Activated CD8-positive, alpha-beta memory T cell treated with anti-CD3 and anti-CD28 coated beads for 1 hour (primary cell): ENCODE data around the gene RNF146.
"Not testable (repeated sequence)": the region's sequence is repeated elsewhere in the genome, so short reads cannot be mapped to it uniquely, and the experiment has no call there.

Experiments used
- DNase-seq, 2 donors: peaks; one replicate each; pipeline ENCODE4 v3.0.0-alpha.2; 2020; ENCODE audit warnings: low read depth in 1 of 2; ENCODE audit errors: extremely low read depth in 1 of 2

The RNF146 gene

GRCh38 chr6:127279815-127280214 lies 13.2 kb downstream of the RNF146 start:
- no peak for DNase-seq

DNA sequence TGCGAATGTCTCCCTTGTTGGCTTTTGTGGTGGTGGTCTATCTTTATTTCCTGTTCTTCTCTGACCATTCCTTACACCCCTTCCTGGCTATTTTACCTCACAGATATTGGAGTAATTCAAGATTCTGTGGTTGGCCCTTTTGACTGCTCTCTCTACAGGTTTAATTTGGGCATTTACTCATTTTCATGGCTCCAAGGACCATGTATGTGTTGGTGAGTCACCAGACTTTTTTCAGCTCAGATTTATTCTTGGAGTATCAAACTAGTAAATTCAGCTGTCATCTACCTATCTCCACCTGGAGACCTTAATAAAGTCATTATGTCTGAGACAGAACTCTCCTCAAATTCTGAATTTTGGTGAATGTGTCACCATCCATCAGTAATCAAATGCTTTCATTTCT lies 15.5 kb downstream of the RNF146 start:
- DNase-seq: no peak

- DNase-seq: no peak
Observed at GRCh38 chr6:127288705-127289104, 22.0 kb downstream of the RNF146 start.

- no peak for DNase-seq
Observed at GRCh38 chr6:127289934-127290333, 23.3 kb downstream of the RNF146 start.

- DNase-seq: no peak
Observed at GRCh38 chr6:127290391-127291265, 24.0 kb downstream of the RNF146 start.

- DNase-seq: no peak
Observed at GRCh38 chr6:127291495-127291894, 24.8 kb downstream of the RNF146 start.

DNA sequence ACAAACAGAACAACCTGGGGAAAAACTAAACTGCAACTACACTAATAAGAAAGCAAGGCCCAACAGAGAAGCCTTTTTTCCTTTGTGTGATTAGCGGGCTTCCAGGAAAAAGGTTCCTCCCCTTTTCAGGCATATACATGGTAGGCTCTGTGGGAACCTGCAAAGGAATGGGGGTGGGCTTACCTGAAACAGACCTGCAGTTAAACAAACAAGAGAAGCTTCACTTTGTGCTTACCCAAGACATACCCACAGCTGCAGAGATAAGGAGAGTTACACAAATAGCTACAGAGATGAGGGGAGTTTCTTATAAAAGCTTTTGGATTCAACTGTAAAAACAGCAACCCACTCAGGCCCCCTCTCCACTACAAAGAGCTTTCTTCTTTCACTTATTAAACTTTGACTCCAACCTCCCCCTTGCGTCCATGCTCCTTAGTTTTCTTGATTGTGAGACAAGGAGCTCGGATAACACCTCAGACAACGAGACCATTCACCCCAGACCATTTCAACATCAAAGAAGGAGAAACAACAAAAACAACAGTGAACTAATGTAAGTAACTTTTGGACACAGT lies 30.9 kb downstream of the RNF146 start:
- no peak for DNase-seq

- no peak for DNase-seq
Observed at GRCh38 chr6:127298475-127298874, 31.8 kb downstream of the RNF146 start.

DNA sequence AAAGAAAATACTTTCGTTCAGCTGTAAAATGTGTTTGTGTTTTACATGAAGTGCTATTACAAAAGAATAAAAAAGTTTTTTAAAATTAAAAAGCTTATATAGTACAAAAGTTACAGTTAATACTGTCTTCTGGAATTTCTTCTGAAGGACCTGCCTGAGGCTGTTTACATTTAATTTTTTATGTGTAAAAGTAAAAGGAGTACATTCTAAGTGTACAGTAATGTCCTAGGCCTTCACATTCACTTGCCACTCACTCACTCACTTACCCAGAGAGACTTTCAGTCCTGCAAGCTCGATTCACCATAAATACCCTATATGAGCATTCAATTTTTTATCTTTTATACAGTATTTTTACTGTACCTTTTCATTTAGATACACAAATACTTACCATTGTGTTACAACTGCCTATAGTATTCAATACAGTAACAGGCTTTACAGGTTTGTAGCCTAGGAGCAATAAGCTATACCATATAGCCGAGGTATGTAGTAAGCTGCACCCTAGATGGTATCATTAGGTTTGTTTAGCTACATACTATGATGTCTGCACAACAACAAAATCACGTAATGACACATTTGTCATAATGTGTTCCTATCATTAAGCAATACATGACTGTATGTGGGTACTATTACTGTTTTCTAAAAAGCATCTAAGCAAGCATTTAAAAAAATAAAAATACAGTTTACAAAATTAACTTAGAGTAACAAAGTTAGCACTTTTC lies 33.0 kb downstream of the RNF146 start:
- no peak for DNase-seq

DNA sequence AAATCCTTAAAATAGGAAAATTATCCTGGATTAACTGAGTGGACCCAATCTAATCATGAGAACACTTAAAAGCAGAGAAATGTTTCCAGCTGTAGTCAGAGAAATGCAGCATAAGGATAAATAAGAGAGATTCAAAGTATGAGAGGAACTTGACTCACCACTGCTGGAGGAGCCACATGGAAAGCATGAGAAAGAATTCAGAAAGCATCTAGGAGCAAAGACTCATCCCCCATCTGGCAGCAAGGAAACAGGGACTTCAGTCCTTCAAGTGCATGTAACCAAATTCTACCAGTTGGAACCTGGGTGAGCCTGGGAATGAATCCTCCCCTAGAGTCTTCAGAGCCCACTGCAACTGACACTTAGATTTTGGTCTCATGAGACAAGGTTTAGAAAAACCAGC lies 33.7 kb downstream of the RNF146 start:
- DNase-seq: no peak

DNA sequence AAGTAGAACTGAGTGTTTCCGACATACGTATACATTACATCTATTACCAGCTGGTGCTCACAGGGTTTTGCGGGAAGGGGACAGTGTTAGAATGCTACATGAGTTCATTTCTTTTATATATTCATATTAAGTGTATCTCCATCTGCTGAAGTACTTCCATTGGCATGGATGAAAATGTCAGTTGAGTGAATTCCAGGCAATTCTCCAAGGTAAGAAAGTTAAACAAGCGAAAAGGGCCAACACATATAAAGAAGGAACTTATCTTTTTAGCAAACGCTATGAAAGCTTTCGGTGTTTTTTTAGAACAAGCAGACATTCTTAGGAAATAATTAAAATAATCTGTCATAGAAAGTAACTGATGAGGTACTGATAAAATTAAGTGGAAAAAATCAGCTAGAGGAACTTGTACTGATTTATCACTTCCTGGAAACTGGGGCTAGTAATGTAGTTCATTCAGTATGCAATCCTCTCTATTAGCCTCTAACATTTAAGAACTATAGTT lies 34.6 kb downstream of the RNF146 start:
- DNase-seq: no peak

- peak in 1 of 2 donors; percentile 4 for DNase-seq
Observed at GRCh38 chr6:127302728-127303660, 36.3 kb downstream of the RNF146 start.

DNA sequence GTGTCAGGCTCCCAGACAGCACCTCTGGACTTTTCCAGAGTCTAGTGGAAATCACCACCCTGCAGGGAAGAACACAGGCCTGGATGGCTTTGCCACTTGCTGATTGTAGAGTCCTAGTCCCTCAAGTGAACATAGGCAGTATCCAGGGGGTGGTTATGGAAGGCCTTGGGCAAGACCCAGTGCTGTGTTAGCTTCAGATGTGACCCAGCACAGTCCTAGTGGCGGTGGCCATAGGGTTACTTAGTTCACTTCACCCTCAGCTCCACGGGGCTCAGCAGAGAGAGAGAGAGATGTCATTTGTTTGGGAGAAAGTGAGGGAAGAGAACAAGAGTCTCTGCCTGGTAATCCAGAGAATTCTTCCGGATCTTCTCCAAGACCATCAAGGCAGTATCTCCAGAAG lies 37.3 kb downstream of the RNF146 start:
- no peak for DNase-seq

- no peak for DNase-seq
Observed at GRCh38 chr6:127305741-127306140, 39.1 kb downstream of the RNF146 start.

DNA sequence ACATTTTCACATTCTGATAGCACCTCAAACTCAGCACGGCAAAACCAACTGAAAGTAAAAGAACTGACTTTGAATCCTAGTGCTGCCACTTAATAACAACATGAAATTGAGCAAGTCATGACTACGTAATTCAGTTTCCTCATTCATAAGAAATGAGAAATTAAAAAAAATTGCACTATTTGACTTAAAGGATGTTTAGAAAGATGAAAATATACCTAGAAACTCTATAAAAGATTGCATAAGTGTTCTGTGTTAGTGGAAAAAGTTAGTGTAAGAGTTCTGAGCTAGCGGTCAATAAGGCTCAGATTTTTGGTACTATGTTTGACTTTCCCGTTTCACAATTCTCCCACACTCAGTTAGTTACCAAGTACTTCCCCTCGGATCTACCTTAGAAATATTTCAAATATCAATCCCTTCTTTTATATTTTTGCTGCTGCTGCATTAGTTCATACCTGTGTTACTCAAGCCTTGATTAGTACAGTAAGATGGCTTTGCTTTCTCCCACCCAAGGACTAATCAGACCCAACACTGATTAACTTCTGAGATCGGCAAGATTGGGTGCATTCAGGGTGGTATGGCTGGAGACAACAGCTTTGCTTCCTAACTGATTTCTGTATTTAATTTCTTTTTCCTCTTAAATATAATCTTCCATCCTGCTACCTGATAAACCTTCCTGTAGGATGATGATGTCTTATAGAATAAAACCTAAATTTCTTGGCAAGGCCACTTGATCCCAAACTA lies 50.9 kb downstream of the RNF146 start:
- no peak for DNase-seq

- DNase-seq: no peak
Observed at GRCh38 chr6:127319686-127320085, 53.0 kb downstream of the RNF146 start.

GRCh38 chr6:127328043-127328609 lies 61.5 kb downstream of the RNF146 start:
- no peak for DNase-seq

DNA sequence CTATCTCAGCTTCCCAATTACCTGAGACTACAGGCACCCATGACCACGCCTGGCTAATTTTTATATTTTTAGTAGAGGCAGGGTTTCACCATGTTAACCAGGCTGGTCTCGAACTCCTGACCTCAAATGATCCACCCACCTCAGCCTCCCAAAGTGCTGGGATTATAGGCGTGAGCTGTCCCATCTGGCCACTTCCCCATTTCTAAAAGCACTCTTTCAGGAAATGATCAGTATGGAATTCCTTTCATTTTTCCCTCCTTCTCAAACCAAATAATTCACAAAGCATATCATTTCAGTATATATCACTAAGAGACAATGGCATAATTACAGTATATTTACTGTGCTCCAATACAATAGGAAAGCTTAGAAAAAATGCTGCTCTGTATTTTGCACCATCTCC lies 64.6 kb downstream of the RNF146 start:
- not testable (repeated sequence) for DNase-seq

- DNase-seq: no peak
Observed at GRCh38 chr6:127332383-127332961, 65.8 kb downstream of the RNF146 start.
